ENCODE measurements around the gene SMIM24.
"Not testable (repeated sequence)": the region's sequence is repeated elsewhere in the genome, so short reads cannot be mapped to it uniquely, and the experiment has no call there.

Gene SMIM24

GRCh38 chr19:3454656-3455392 is 25.5 kb downstream of the SMIM24 start:
- DNase-seq: no peak

- DNase-seq: no peak
Measured at GRCh38 chr19:3453840-3454239, 26.5 kb downstream of the SMIM24 start.

- DNase-seq: not testable (repeated sequence)
Measured at GRCh38 chr19:3452942-3453214, 27.4 kb downstream of the SMIM24 start.

- DNase-seq: no peak
Measured at GRCh38 chr19:3452171-3452941, 28.0 kb downstream of the SMIM24 start.

GRCh38 chr19:3451451-3451866 is 28.9 kb downstream of the SMIM24 start:
- no peak for DNase-seq

- DNase-seq: no peak
Measured at GRCh38 chr19:3450796-3451411, 29.4 kb downstream of the SMIM24 start.

GRCh38 chr19:3448616-3449334 is 31.6 kb downstream of the SMIM24 start:
- DNase-seq: no peak

- not testable (repeated sequence) for DNase-seq
Measured at GRCh38 chr19:3446657-3447056, 33.7 kb downstream of the SMIM24 start.

- no peak for DNase-seq
Measured at GRCh38 chr19:3444695-3445234, 35.6 kb downstream of the SMIM24 start.

GRCh38 chr19:3443840-3444694 is 36.3 kb downstream of the SMIM24 start:
- DNase-seq: no peak

- no peak for DNase-seq
Measured at GRCh38 chr19:3442487-3443071, 37.7 kb downstream of the SMIM24 start.

GRCh38 chr19:3441986-3442329 is 38.4 kb downstream of the SMIM24 start:
- no peak for DNase-seq

- DNase-seq: no peak
Measured at GRCh38 chr19:3441089-3441985, 39.0 kb downstream of the SMIM24 start.

- peak; percentile 36 for DNase-seq
Measured at GRCh38 chr19:3440082-3440481, 40.2 kb downstream of the SMIM24 start.

- DNase-seq: peak; percentile 93
Measured at GRCh38 chr19:3434630-3435553, 45.4 kb downstream of the SMIM24 start.

GRCh38 chr19:3433805-3434540 is 46.4 kb downstream of the SMIM24 start:
- no peak for DNase-seq

GRCh38 chr19:3433313-3433712 is 47.0 kb downstream of the SMIM24 start:
- no peak for DNase-seq

GRCh38 chr19:3431760-3432397 is 48.4 kb downstream of the SMIM24 start:
- no peak for DNase-seq

Measured in central memory CD4-positive, alpha-beta T cell (primary cell).